HG03460 (cell line): ENCODE results near the gene PAM16.
"Not testable (repeated sequence)": the region's sequence is repeated elsewhere in the genome, so short reads cannot be mapped to it uniquely, and the experiment has no call there.

Experiments
- ATAC-seq: cut with Tn5 transposase; IDR thresholded peaks from one replicate; pipeline ENCODE4 v1.9.1; 2021; ENCODE audit not compliant: unreplicated experiment

Gene PAM16

GRCh38 chr16:4353675-4354074 lies 2.6 kb upstream of the PAM16 start:
- ATAC-seq: no peak

- ATAC-seq: no peak
These were observed 1.7 kb upstream of the PAM16 start for GRCh38 chr16:4352843-4353242.

- ATAC-seq: no peak
These were observed 759 bp upstream of the PAM16 start for GRCh38 chr16:4351880-4352279.

DNA sequence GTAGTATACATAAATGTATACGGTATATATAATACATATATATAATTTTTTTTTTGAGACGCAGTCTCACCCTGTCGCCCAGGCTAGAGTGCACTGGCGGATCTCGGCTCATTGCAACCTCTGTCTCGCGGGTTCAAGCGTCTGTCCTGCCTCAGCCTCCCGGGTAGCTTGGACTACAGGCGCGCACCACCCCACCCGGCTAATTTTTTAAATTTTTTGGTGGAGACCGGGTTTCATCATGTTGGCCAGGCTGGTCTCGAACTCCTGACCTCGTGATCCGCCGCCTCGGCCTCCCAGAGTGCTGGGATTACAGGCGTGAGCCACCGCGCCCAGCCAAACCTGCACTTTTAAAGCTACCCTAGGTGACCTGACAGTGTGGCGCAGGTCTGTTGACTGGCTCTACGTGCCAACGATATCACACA lies 745 bp downstream of the PAM16 start:
- ATAC-seq: no peak

GRCh38 chr16:4349332-4349731 lies 1.8 kb downstream of the PAM16 start:
- ATAC-seq: no peak

- ATAC-seq: no peak
These were observed 3.2 kb downstream of the PAM16 start for GRCh38 chr16:4347765-4348509.

- no peak for ATAC-seq
These were observed 4.1 kb downstream of the PAM16 start for GRCh38 chr16:4347010-4347409.

DNA sequence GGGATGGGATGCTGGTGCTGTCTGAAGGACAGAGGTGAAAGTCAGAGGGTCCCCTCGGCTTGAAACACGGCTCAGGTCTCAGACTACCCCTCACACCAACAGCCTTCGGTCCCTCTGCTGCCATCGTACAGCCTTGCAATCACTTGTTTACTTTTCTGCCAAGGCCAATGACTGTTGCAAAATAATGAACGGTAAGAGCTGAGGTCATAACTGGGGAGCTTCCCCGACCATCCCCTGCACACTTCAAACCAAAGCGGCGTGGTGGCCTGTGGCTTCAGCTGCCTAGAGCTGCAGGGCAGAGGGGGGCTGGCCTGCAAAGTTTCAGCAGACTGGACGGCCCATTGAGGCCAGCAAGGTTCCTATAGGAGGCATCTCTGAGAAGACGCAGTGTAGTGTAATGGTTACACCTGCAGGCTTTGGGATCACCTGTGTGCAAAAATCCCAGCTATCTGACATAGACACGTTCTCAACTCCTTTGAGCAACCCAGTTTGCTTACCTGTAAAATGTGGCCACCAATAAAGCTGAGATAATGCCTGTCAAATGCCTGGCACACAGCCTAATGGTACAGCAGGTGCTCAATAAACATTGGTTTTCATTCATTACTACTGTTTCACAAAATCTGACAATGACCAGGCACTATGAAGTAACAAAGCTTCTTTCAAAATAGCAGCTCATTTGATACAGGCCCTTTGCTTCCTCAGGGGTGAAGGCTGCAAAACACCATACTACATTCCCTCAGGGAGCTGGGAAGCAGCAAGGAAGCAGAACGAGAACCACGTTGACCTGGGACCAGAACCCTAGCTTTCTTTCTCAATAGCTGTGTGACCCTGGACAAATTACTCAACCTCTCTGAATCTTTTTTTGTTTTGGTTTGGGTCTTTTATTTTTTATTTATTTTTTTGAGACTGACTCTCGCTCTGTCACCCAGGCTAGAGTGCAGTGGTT lies 5.0 kb downstream of the PAM16 start:
- ATAC-seq: no peak

DNA sequence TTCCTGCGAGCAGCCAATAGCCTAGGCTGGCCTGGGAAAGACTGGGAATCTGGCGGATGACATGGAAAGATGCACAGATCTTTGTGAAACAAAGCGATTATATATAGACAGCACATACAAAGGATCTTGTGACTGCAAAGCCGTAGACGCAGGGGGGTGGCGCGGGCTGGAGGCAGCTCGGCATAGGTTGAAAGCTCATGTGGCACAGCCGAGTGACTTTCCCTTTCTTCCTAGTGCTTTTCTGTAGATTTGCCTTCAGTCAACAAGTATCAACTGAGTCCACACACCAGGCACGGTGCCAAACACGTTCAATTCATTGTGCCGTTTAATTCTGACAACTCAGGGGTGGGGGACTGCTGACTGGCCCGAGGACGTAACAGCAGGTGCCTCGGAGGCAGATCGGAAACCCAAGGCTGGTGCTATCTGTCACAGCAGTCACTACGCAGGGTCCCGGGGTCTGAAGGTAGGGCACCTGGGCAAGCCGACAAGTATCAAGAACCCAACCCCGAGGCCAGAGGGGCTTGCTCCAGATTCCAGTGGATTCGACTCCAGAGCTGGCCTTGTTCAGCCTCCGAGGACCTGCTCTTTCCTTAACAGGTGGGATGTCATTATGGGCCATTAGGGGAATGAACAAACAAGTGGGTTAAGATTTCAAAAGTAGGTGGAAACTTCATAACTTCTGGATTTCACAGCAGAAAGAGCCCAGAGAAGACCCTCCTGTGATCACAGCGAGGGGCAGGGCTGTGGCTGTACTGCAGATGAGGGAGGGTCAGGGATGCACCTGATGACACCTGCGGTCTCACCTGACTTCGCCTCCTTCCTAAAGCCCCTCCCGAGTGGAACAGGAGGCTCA lies 5.9 kb downstream of the PAM16 start:
- no peak for ATAC-seq

GRCh38 chr16:4344300-4344982 lies 6.7 kb downstream of the PAM16 start:
- not testable (repeated sequence) for ATAC-seq

DNA sequence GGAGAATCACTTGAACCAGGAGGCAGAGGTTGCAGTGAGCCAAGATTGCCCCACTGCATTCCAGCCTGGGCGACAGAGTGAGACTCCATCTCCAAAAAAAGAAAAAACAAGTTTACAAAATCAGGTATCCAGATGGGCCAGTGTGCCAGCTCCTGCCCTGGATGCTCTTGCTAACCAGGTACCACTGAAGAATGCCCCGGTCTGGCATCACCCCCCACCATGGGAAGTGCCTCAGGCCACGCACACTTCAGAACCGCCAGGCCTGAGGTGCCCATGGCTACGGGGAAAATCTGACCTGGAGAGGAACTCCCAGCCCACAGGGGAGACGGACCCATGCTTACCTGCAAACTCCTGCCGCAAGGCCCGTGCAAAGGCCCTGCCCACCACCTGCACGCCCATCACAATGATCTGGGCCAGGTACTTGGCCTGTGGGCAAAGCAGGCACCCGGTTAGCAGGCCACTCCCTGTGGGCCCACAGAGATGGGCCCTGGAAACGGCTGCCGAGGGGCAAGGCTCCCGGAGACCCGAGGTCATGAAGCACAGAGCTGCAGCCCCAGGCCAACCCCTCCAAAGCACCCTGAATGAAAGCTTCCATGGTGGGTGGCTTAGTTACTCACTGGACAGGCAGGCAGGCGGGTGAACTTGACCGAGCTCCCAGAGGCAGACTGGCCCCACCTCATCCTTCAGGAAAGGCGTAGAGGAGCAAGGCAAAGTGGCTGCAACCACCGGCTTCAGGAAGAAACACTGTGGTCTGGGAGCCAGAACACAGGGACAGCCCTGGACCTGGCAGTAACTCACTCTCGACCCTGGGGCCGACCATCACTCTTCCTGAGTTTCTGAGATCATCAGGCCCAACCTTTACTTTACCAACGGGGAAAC lies 8.0 kb downstream of the PAM16 start:
- no peak for ATAC-seq

GRCh38 chr16:4341250-4341649 lies 9.9 kb downstream of the PAM16 start:
- ATAC-seq: no peak

- ATAC-seq: no peak
These were observed 10.7 kb downstream of the PAM16 start for GRCh38 chr16:4340443-4340842.

- no peak for ATAC-seq
These were observed 11.2 kb downstream of the PAM16 start for GRCh38 chr16:4339909-4340308.

- ATAC-seq: no peak
These were observed 11.7 kb downstream of the PAM16 start for GRCh38 chr16:4339455-4339854.

GRCh38 chr16:4338712-4339299 lies 12.3 kb downstream of the PAM16 start:
- no peak for ATAC-seq

GRCh38 chr16:4338125-4338582 lies 13.0 kb downstream of the PAM16 start:
- ATAC-seq: no peak

- no peak for ATAC-seq
These were observed 13.5 kb downstream of the PAM16 start for GRCh38 chr16:4337540-4338088.
